PFSK-1 (cell line): Measurements from ENCODE around the gene COQ9.

Experiments
- FOXP2 ChIP-seq: optimal IDR thresholded peaks from 2 replicates; pipeline ENCODE3; 2011; ENCODE audit warnings: borderline replicate concordance, control low read depth, inconsistent platforms; ENCODE audit not compliant: insufficient read depth; ENCODE audit errors: extremely low read length, extremely low read depth
- POLR2AphosphoS5 ChIP-seq: IDR thresholded peaks from 2 replicates; pipeline ENCODE4 v1.6.1; 2012; ENCODE audit warnings: low read depth, mild to moderate bottlenecking, control low read depth, low read length, moderate library complexity
- REST ChIP-seq, 2 experiments: IDR thresholded peaks; 2 replicates each; pipeline versions ENCODE4 v1.6.1 to v1.8.0; 2011 to 2012; ENCODE audit warnings: low read depth in 2 of 2, low read length in 2 of 2, control low read depth in 1 of 2, inconsistent platforms in 1 of 2, mild to moderate bottlenecking in 1 of 2, moderate library complexity in 1 of 2; ENCODE audit not compliant: insufficient read depth in 1 of 2
- SIN3A ChIP-seq: IDR thresholded peaks from 2 replicates; pipeline ENCODE4 v1.6.1; 2012; ENCODE audit warnings: mild to moderate bottlenecking, low read length, moderate library complexity, borderline replicate concordance; ENCODE audit not compliant: insufficient read depth
- TAF1 ChIP-seq: IDR thresholded peaks from 2 replicates; pipeline ENCODE4 v1.6.1; 2012; ENCODE audit warnings: low read length, control low read depth, borderline replicate concordance; ENCODE audit not compliant: insufficient read depth

Gene COQ9

GRCh38 chr16:57471852-57472664 lies 24.8 kb downstream of the COQ9 start:
- TF ChIP-seq REST (IDR thresholded peaks at IDR 0.05; ENCODE audit: insufficient read depth in 1 of 2, low read depth in 2 of 2, low read length in 2 of 2), result no peak
- TF ChIP-seq SIN3A, result no peak
- no peak for TF ChIP-seq FOXP2
- no peak; the same call in 1 of the 2 replicates for TF ChIP-seq POLR2AphosphoS5
- TF ChIP-seq TAF1, result no peak

GRCh38 chr16:57472665-57473060 lies 25.4 kb downstream of the COQ9 start:
- no peak for TF ChIP-seq SIN3A
- TF ChIP-seq POLR2AphosphoS5, result 0 out of 2 replicates have a peak, but pooled peaks have one; percentile 22

GRCh38 chr16:57473176-57473840 lies 26.0 kb downstream of the COQ9 start:
- TF ChIP-seq FOXP2, result no peak
- no peak for TF ChIP-seq SIN3A
- TF ChIP-seq TAF1, result no peak
- TF ChIP-seq REST (IDR thresholded peaks at IDR 0.05; ENCODE audit: insufficient read depth in 1 of 2, low read depth in 2 of 2, low read length in 2 of 2), result no peak
- no peak for TF ChIP-seq POLR2AphosphoS5

- TF ChIP-seq SIN3A, result no peak
- no peak for TF ChIP-seq FOXP2
- TF ChIP-seq REST (IDR thresholded peaks at IDR 0.05; ENCODE audit: insufficient read depth in 1 of 2, low read depth in 2 of 2, low read length in 2 of 2), result no peak
- TF ChIP-seq POLR2AphosphoS5, result no peak
- TF ChIP-seq TAF1, result no peak
These were observed 26.6 kb downstream of the COQ9 start for GRCh38 chr16:57473906-57474305.

GRCh38 chr16:57474671-57475661 lies 27.7 kb downstream of the COQ9 start:
- TF ChIP-seq SIN3A (no peak), REST (IDR thresholded peaks at IDR 0.05; ENCODE audit: insufficient read depth in 1 of 2, low read depth in 2 of 2, low read length in 2 of 2) (no peak), FOXP2 (no peak), POLR2AphosphoS5 (no peak), TAF1 (no peak)
